Gastroesophageal sphincter (tissue), 4 donors: ENCODE data around the gene DNAJC1. TPM values are rescaled to one million over a fixed set of nuclear protein-coding genes. Genes with fewer than 3 reads are reported as not detected.
"Not testable (repeated sequence)": the region's sequence is repeated elsewhere in the genome, so short reads cannot be mapped to it uniquely, and the experiment has no call there.

Experiments
- ATAC-seq: fragments of 150-250 bp; one replicate; pipeline ENCODE4 v1.9.1; 2016; ENCODE audit warnings: mild to moderate bottlenecking, moderate library complexity
- H3K27ac ChIP-seq, 4 donors: fragments of 200-600 bp; sonication (generic) in 3 of 4; 1 replicate in 3 of 4; 2 replicates in 1 of 4; pipeline ENCODE4 v1.5.1; 2016 to 2019
- H3K27me3 ChIP-seq: fragments of 200-600 bp; sonication (generic); one replicate; pipeline ENCODE4 v1.5.1; 2019
- H3K36me3 ChIP-seq, 2 donors: fragments of 200-600 bp; sonication (generic); one replicate each; pipeline ENCODE4 v1.5.1; 2019; ENCODE audit warnings: control low read depth in 1 of 2
- H3K4me1 ChIP-seq, 3 donors: fragments of 200-600 bp; sonication (generic); 1 replicate in 2 of 3; 2 replicates in 1 of 3; pipeline ENCODE4 v1.5.1; 2016 to 2019; ENCODE audit warnings: control low read depth in 2 of 3
- H3K4me3 ChIP-seq, 2 donors: fragments of 200-600 bp; sonication (generic); one replicate each; pipeline ENCODE4 v1.5.1; 2019; ENCODE audit warnings: mild to moderate bottlenecking in 1 of 2, moderate library complexity in 1 of 2
- H3K9me3 ChIP-seq, 3 donors: fragments of 200-600 bp; sonication (generic); one replicate each; pipeline ENCODE4 v1.5.1; 2017 to 2019; ENCODE audit warnings: control low read depth in 2 of 3
- CTCF ChIP-seq, 4 experiments: fragments of 200-600 bp in 2 of 4; fragments of 450-650 bp in 2 of 4; sonication (generic) in 1 of 4; IDR thresholded peaks; one replicate each; pipeline ENCODE4 v1.5.1; 2017 to 2019; ENCODE audit warnings: antibody characterized with exemption in 4 of 4, mild to moderate bottlenecking in 2 of 4, moderate library complexity in 2 of 4
- EP300 ChIP-seq: sonication (generic); formaldehyde crosslinking; IDR thresholded peaks from one replicate; pipeline ENCODE4 v1.6.1; 2017; ENCODE audit warnings: antibody characterized with exemption, mild to moderate bottlenecking
- POLR2A ChIP-seq, 2 donors: fragments of 450-650 bp; IDR thresholded peaks; one replicate each; pipeline ENCODE4 v1.6.1; 2017; ENCODE audit warnings: antibody characterized with exemption in 2 of 2, mild to moderate bottlenecking in 2 of 2, moderate library complexity in 1 of 2
- POLR2AphosphoS5 ChIP-seq: sonication (generic); formaldehyde crosslinking; IDR thresholded peaks from one replicate; pipeline ENCODE4 v1.6.1; 2017; ENCODE audit warnings: antibody characterized with exemption
- WGBS, 2 donors: methylation state at CpG; one replicate each; pipeline ENCODE4 v1.1.5; 2018; ENCODE audit warnings: low coverage in 1 of 2; 5-methylcytosine and 5-hydroxymethylcytosine counted together
- total RNA-seq, 4 donors: library from RNA; depleted of rRNA; stranded (reverse); fragments of >200 nt; gene quantifications; one replicate each; pipeline ENCODE4 v1.1.0, GENCODE V29; 2016

DNAJC1 gene
- total RNA-seq, 4 donors from 2014 or later: 40.8 to 87.0 (median 65.4) TPM

- H3K27ac ChIP-seq: no peak overlapping the region
- H3K9me3 ChIP-seq: peaks cover 0 to 43% (median 2%) of the 10 kb centered on the region in 3 donors
- no peak for TF ChIP-seq POLR2AphosphoS5
- TF ChIP-seq EP300: no peak
- no peak for TF ChIP-seq POLR2A (IDR thresholded peaks at IDR 0.05)
- TF ChIP-seq CTCF (IDR thresholded peaks at IDR 0.05): no peak
- no peak for ATAC-seq
- no peaks in the 10 kb centered on the region for H3K4me1 ChIP-seq
- peaks cover 0 to 32% of the 10 kb centered on the region in 2 donors for H3K36me3 ChIP-seq
- no peak overlapping the region for H3K4me3 ChIP-seq
- WGBS, 2 donors: 73 to 76% methylated on average over 3 to 5 of the region's 5 CpGs
- H3K27me3 ChIP-seq: no peaks in the 10 kb centered on the region
These were observed 114.6 kb downstream of the DNAJC1 start for GRCh38 chr10:21888959-21889358.

GRCh38 chr10:21885940-21886339 is 117.6 kb downstream of the DNAJC1 start:
- ATAC-seq: no peak
- H3K36me3 ChIP-seq: peaks cover 0 to 28% of the 10 kb centered on the region in 2 donors

GRCh38 chr10:21873198-21873597 is 130.3 kb downstream of the DNAJC1 start:
- Histone ChIP-seq H3K4me3 (no peak overlapping the region), H3K27me3 (no peaks in the 10 kb centered on the region), H3K9me3 (peaks cover 0 to 11% (median 0%) of the 10 kb centered on the region in 3 donors), H3K4me1 (no peaks in the 10 kb centered on the region), H3K27ac (no peak overlapping the region), H3K36me3 (peaks cover 0 to 39% of the 10 kb centered on the region in 2 donors)
- WGBS, 2 donors: 87 to 100% methylated on average over 2 to 5 of the region's 5 CpGs
- no peak for ATAC-seq
- TF ChIP-seq CTCF (IDR thresholded peaks at IDR 0.05) (no peak), POLR2A (IDR thresholded peaks at IDR 0.05) (no peak), EP300 (no peak), POLR2AphosphoS5 (no peak)

More at GRCh38 chr10:21885940-21886339, 117.6 kb downstream of the DNAJC1 start:
- Histone ChIP-seq H3K4me3 (no peak overlapping the region), H3K9me3 (peaks cover 0 to 27% (median 2%) of the 10 kb centered on the region in 3 donors), H3K4me1 (no peaks in the 10 kb centered on the region), H3K27me3 (no peaks in the 10 kb centered on the region), H3K27ac (no peak overlapping the region)
- TF ChIP-seq POLR2A (IDR thresholded peaks at IDR 0.05) (no peak), POLR2AphosphoS5 (no peak), EP300 (no peak), CTCF (IDR thresholded peaks at IDR 0.05) (no peak)

- not testable (repeated sequence) for ATAC-seq, H3K4me3 ChIP-seq, H3K27me3 ChIP-seq, H3K27ac ChIP-seq, H3K4me1 ChIP-seq
- Histone ChIP-seq H3K9me3 (peaks cover 0 to 11% (median 0%) of the 10 kb centered on the region in 3 donors), H3K36me3 (peaks cover 0 to 41% of the 10 kb centered on the region in 2 donors)
- 96 to 100% methylated on average over 3 to 11 of the region's 11 CpGs for WGBS, 2 donors
These were observed 130.8 kb downstream of the DNAJC1 start for GRCh38 chr10:21872771-21873170.

DNA sequence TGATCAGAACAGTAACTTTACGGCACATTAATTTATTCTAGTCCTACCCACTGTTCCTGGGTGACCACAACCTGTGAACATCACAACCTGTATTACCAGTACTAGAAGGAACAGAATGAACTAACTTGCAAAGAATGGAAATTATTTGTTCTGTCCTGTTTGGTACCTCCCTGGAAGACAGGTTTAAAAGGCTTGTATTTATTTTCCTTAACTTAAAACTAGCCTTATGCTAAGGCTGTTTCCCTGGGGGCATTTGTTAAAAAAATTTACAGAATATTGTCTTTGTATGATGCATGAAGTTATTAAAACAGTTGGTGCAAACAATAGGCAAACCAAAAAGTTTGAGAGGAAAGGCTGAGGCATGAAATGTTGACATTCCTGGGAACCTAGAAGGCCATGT is 132.7 kb downstream of the DNAJC1 start:
- WGBS, 2 donors: 92 to 100% methylated on average over 1 of the region's 1 CpG
- Histone ChIP-seq H3K36me3 (peaks cover 0 to 43% of the 10 kb centered on the region in 2 donors), H3K4me3 (no peak overlapping the region), H3K27me3 (no peaks in the 10 kb centered on the region), H3K4me1 (no peaks in the 10 kb centered on the region), H3K9me3 (peaks cover 0 to 24% (median 0%) of the 10 kb centered on the region in 3 donors), H3K27ac (no peak overlapping the region)
- no peak for TF ChIP-seq CTCF (IDR thresholded peaks at IDR 0.05)
- no peak for TF ChIP-seq EP300
- no peak for TF ChIP-seq POLR2A (IDR thresholded peaks at IDR 0.05)
- no peak for TF ChIP-seq POLR2AphosphoS5
- ATAC-seq: no peak

- WGBS, 2 donors: 79 to 85% methylated on average over 2 of the region's 2 CpGs
- ATAC-seq, H3K4me3 ChIP-seq: not testable (repeated sequence)
These were observed 134.4 kb downstream of the DNAJC1 start for GRCh38 chr10:21869087-21869486.

More at GRCh38 chr10:21869087-21869486, 134.4 kb downstream of the DNAJC1 start:
- not testable (repeated sequence) for H3K27me3 ChIP-seq, H3K4me1 ChIP-seq, H3K27ac ChIP-seq
- Histone ChIP-seq H3K9me3 (peaks cover 0 to 24% (median 0%) of the 10 kb centered on the region in 3 donors), H3K36me3 (peaks cover 0 to 28% of the 10 kb centered on the region in 2 donors)
